ENCODE data around the gene CCDC106. TPM values are rescaled to one million over a fixed set of nuclear protein-coding genes. Genes with fewer than 3 reads are reported as not detected.

Gene CCDC106
- total RNA-seq, 1 experiment from 2014 or later, result 21.1 TPM

DNA sequence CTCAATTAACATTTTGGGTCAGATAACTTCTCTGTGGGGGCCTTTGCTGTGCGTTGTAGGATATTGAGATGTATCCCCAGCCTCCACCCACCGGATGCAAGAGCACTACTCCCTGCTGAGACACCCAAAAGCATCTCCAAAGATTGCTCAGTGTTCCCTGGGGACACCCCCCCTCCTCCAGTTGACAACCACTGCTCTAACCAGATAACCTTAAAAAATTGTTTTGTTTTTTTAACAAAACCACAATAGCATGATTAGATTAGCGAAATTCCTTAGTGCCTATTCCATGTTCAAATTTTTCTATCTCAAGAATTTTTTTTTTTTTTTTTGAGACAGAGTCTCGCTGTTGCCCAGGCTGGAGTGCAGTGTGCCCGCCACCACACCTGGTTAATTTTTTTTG, 24.4 kb downstream of the CCDC106 start (continued):
- TF ChIP-seq, protein P1, sequence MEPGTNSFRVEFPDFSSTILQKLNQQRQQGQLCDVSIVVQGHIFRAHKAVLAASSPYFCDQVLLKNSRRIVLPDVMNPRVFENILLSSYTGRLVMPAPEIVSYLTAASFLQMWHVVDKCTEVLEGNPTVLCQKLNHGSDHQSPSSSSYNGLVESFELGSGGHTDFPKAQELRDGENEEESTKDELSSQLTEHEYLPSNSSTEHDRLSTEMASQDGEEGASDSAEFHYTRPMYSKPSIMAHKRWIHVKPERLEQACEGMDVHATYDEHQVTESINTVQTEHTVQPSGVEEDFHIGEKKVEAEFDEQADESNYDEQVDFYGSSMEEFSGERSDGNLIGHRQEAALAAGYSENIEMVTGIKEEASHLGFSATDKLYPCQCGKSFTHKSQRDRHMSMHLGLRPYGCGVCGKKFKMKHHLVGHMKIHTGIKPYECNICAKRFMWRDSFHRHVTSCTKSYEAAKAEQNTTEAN (CRISPR knock-in tag; IDR thresholded peaks at IDR 0.05), result no peak
- TF ChIP-seq NR1H2 (CRISPR knock-in tag; IDR thresholded peaks at IDR 0.05), result no peak

DNA sequence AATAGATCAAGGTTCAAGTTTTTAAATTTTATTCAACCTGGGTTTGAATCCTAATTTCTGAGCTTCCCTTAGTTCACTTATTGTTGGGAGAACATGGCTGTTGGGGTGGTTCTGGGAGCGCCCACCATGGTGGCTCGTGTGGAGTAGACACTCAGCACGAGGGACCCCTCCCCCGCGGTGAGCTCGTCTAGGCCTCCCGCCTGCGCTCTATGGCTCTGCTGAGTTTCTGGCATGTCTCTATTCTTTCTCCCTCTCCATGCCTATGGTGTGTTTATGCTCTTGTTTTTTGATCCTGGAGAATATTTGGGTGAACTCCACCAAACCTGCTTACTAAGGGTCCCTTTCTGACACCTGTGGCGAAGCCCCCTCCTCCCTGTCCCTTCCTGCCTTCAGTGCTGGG, 25.5 kb downstream of the CCDC106 start:
- Mint-ChIP-seq H3K36me3 (peaks cover 38% of the 10 kb centered on the region), H3K27ac (peak overlapping the region; percentile 85), H3K27me3 (ENCODE audit: low read depth) (no peaks in the 10 kb centered on the region), H3K4me1 (peaks cover 47% of the 10 kb centered on the region), H3K9me3 (no peaks in the 10 kb centered on the region), H3K4me3 (peak overlapping the region; percentile 49)
- POLR2A ChIA-PET, result no interaction called here
- TF ChIP-seq, protein P2, sequence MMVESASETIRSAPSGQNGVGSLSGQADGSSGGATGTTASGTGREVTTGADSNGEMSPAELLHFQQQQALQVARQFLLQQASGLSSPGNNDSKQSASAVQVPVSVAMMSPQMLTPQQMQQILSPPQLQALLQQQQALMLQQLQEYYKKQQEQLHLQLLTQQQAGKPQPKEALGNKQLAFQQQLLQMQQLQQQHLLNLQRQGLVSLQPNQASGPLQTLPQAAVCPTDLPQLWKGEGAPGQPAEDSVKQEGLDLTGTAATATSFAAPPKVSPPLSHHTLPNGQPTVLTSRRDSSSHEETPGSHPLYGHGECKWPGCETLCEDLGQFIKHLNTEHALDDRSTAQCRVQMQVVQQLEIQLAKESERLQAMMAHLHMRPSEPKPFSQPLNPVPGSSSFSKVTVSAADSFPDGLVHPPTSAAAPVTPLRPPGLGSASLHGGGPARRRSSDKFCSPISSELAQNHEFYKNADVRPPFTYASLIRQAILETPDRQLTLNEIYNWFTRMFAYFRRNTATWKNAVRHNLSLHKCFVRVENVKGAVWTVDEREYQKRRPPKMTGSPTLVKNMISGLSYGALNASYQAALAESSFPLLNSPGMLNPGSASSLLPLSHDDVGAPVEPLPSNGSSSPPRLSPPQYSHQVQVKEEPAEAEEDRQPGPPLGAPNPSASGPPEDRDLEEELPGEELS (CRISPR knock-in tag; IDR thresholded peaks at IDR 0.05), result no peak
- TF ChIP-seq ZNF416 (CRISPR knock-in tag; IDR thresholded peaks at IDR 0.05) (no peak), ELF4 (CRISPR knock-in tag; IDR thresholded peaks at IDR 0.05; ENCODE audit: low read depth) (no peak), TCF7 (CRISPR knock-in tag; IDR thresholded peaks at IDR 0.05; ENCODE audit: low read depth) (no peak), NR1H2 (CRISPR knock-in tag; IDR thresholded peaks at IDR 0.05) (no peak), RORB (CRISPR knock-in tag; IDR thresholded peaks at IDR 0.05) (no peak), ZNF671 (CRISPR knock-in tag; IDR thresholded peaks at IDR 0.05) (no peak), ETV6 (CRISPR knock-in tag; IDR thresholded peaks at IDR 0.05) (no peak), NFYB (CRISPR knock-in tag; conservative IDR thresholded peaks at IDR 0.05; ENCODE audit: low read depth) (no peak), TEAD4 (CRISPR knock-in tag; IDR thresholded peaks at IDR 0.05) (no peak), FOXP1 (CRISPR knock-in tag; IDR thresholded peaks at IDR 0.05; ENCODE audit: borderline replicate concordance) (no peak)
- TF ChIP-seq, protein P1 (CRISPR knock-in tag; IDR thresholded peaks at IDR 0.05), result no peak
- TF ChIP-seq, protein P3, sequence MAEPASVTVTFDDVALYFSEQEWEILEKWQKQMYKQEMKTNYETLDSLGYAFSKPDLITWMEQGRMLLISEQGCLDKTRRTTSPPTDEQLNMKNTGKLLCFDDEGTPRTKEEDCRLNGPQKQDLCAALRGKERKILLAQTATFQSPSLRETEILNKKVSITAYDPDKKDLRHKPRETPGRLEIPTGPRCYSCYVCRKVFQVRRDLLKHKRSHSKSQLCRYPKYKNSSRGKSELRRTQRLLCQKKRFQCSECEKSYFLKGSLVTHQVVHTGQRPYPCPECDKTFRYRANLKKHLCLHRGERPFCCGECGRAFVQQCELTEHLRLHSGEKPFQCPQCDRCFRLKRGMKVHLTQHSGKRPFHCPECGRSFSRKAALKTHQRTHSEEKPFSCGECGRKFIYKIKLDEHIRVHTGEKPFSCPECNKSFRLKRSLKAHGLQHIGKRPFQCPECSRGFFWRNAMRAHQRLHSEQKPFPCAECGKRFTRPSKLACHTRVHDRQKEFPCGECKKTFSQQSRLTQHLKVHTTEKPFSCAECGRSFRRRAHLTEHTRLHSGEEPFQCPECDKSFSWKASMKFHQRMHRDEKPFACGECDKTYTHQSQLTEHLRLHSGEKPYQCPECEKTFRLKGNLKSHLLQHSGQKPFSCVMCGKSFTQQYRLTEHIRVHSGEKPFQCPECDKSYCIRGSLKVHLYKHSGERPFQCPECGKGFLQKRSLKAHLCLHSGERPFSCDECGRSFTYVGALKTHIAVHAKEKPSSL (CRISPR knock-in tag; conservative IDR thresholded peaks at IDR 0.05), result no peak
- TF ChIP-seq, protein P4, sequence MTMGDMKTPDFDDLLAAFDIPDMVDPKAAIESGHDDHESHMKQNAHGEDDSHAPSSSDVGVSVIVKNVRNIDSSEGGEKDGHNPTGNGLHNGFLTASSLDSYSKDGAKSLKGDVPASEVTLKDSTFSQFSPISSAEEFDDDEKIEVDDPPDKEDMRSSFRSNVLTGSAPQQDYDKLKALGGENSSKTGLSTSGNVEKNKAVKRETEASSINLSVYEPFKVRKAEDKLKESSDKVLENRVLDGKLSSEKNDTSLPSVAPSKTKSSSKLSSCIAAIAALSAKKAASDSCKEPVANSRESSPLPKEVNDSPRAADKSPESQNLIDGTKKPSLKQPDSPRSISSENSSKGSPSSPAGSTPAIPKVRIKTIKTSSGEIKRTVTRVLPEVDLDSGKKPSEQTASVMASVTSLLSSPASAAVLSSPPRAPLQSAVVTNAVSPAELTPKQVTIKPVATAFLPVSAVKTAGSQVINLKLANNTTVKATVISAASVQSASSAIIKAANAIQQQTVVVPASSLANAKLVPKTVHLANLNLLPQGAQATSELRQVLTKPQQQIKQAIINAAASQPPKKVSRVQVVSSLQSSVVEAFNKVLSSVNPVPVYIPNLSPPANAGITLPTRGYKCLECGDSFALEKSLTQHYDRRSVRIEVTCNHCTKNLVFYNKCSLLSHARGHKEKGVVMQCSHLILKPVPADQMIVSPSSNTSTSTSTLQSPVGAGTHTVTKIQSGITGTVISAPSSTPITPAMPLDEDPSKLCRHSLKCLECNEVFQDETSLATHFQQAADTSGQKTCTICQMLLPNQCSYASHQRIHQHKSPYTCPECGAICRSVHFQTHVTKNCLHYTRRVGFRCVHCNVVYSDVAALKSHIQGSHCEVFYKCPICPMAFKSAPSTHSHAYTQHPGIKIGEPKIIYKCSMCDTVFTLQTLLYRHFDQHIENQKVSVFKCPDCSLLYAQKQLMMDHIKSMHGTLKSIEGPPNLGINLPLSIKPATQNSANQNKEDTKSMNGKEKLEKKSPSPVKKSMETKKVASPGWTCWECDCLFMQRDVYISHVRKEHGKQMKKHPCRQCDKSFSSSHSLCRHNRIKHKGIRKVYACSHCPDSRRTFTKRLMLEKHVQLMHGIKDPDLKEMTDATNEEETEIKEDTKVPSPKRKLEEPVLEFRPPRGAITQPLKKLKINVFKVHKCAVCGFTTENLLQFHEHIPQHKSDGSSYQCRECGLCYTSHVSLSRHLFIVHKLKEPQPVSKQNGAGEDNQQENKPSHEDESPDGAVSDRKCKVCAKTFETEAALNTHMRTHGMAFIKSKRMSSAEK (CRISPR knock-in tag; IDR thresholded peaks at IDR 0.05; ENCODE audit: borderline replicate concordance), result no peak
- TF ChIP-seq, protein P5, sequence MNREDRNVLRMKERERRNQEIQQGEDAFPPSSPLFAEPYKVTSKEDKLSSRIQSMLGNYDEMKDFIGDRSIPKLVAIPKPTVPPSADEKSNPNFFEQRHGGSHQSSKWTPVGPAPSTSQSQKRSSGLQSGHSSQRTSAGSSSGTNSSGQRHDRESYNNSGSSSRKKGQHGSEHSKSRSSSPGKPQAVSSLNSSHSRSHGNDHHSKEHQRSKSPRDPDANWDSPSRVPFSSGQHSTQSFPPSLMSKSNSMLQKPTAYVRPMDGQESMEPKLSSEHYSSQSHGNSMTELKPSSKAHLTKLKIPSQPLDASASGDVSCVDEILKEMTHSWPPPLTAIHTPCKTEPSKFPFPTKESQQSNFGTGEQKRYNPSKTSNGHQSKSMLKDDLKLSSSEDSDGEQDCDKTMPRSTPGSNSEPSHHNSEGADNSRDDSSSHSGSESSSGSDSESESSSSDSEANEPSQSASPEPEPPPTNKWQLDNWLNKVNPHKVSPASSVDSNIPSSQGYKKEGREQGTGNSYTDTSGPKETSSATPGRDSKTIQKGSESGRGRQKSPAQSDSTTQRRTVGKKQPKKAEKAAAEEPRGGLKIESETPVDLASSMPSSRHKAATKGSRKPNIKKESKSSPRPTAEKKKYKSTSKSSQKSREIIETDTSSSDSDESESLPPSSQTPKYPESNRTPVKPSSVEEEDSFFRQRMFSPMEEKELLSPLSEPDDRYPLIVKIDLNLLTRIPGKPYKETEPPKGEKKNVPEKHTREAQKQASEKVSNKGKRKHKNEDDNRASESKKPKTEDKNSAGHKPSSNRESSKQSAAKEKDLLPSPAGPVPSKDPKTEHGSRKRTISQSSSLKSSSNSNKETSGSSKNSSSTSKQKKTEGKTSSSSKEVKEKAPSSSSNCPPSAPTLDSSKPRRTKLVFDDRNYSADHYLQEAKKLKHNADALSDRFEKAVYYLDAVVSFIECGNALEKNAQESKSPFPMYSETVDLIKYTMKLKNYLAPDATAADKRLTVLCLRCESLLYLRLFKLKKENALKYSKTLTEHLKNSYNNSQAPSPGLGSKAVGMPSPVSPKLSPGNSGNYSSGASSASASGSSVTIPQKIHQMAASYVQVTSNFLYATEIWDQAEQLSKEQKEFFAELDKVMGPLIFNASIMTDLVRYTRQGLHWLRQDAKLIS (CRISPR knock-in tag; IDR thresholded peaks at IDR 0.05; ENCODE audit: borderline replicate concordance), result no peak
- CTCF ChIA-PET, result interaction anchor here (0.8 to 1.7 kb wide), 4 partner anchors 19 to 49 kb away, joined by 3 to 8 read pairs (median 4); partner anchors contain the start of genes U2AF2 and ZNF784
- no peak for DNase-seq (ENCODE audit: low spot score)
- ATAC-seq, result no peak

All from WTC11 (cell line).